H9 (cell line): ENCODE data around the gene GABRB1. TPM values are rescaled to one million over a fixed set of nuclear protein-coding genes. Genes with fewer than 3 reads are reported as not detected.

Experiments
- DNase-seq: peaks from one replicate; pipeline ENCODE4 v3.0.0-alpha.2; 2017
- H2AFZ ChIP-seq: one replicate; pipeline ENCODE4 v1.6.1; 2013; ENCODE audit warnings: mild to moderate bottlenecking, low read length, control low read depth, moderate library complexity
- H2AK5ac ChIP-seq: 2 replicates; pipeline ENCODE4 v1.6.1; 2013; ENCODE audit warnings: low read length, control low read depth, mixed read lengths; ENCODE audit not compliant: insufficient read length
- H2BK120ac ChIP-seq: one replicate; pipeline ENCODE4 v1.6.1; 2013; ENCODE audit warnings: low read depth, mild to moderate bottlenecking, low read length, control low read depth, inconsistent platforms; ENCODE audit not compliant: poor library complexity, severe bottlenecking
- H2BK12ac ChIP-seq: 2 replicates; pipeline ENCODE4 v1.6.1; 2013; ENCODE audit warnings: low read length, control low read depth, mixed read lengths, low read depth; ENCODE audit not compliant: insufficient read length
- H2BK15ac ChIP-seq: 2 replicates; pipeline ENCODE4 v1.6.1; 2013; ENCODE audit warnings: low read depth, low read length, control low read depth
- H2BK20ac ChIP-seq: one replicate; pipeline ENCODE4 v1.6.1; 2013; ENCODE audit warnings: low read depth, mild to moderate bottlenecking, low read length, control low read depth, inconsistent platforms; ENCODE audit not compliant: poor library complexity, severe bottlenecking
- H2BK5ac ChIP-seq: 2 replicates; pipeline ENCODE4 v1.6.1; 2013; ENCODE audit warnings: low read length, control low read depth, mixed read lengths; ENCODE audit not compliant: insufficient read length
- H3K14ac ChIP-seq: 2 replicates; pipeline ENCODE4 v1.6.1; 2013; ENCODE audit warnings: low read length, control low read depth; ENCODE audit not compliant: insufficient read depth
- H3K18ac ChIP-seq: 2 replicates; pipeline ENCODE4 v1.6.1; 2013; ENCODE audit warnings: low read depth, mild to moderate bottlenecking, mixed read lengths, low read length, control low read depth; ENCODE audit not compliant: insufficient read length
- H3K23ac ChIP-seq: 2 replicates; pipeline ENCODE4 v1.6.1; 2013; ENCODE audit warnings: low read length, control low read depth, mixed read lengths, low read depth; ENCODE audit not compliant: insufficient read length
- H3K23me2 ChIP-seq: 2 replicates; pipeline ENCODE4 v1.6.1; 2013; ENCODE audit warnings: low read depth, mild to moderate bottlenecking, mixed read lengths, low read length, control low read depth; ENCODE audit not compliant: insufficient read length, poor library complexity, severe bottlenecking
- H3K27ac ChIP-seq: 2 replicates; pipeline ENCODE4 v1.5.1; 2013; ENCODE audit warnings: low read length, control low read depth, mixed read lengths, low read depth; ENCODE audit not compliant: insufficient read length
- H3K27me3 ChIP-seq: 2 replicates; pipeline ENCODE4 v1.6.1; 2013; ENCODE audit warnings: low read length, control low read depth, inconsistent platforms; ENCODE audit not compliant: insufficient read depth
- H3K4ac ChIP-seq: 2 replicates; pipeline ENCODE4 v1.6.1; 2013; ENCODE audit warnings: low read depth, mild to moderate bottlenecking, control low read depth, inconsistent platforms, low read length, moderate library complexity
- H3K4me1 ChIP-seq: 2 replicates; pipeline ENCODE4 v1.6.1; 2013; ENCODE audit warnings: low read length, control low read depth, inconsistent platforms; ENCODE audit not compliant: insufficient read depth
- H3K4me2 ChIP-seq: 2 replicates; pipeline ENCODE4 v1.6.1; 2013; ENCODE audit warnings: low read length, control low read depth, mixed read lengths; ENCODE audit not compliant: insufficient read length, insufficient read depth
- H3K56ac ChIP-seq: 2 replicates; pipeline ENCODE4 v1.6.1; 2013; ENCODE audit warnings: low read depth, mild to moderate bottlenecking, mixed read lengths, low read length, control low read depth; ENCODE audit not compliant: insufficient read length
- H3K79me1 ChIP-seq: 2 replicates; pipeline ENCODE4 v1.6.1; 2013; ENCODE audit warnings: low read depth, mild to moderate bottlenecking, moderate library complexity, low read length, control low read depth, inconsistent platforms; ENCODE audit not compliant: insufficient read depth, poor library complexity, severe bottlenecking
- H3K79me2 ChIP-seq: 2 replicates; pipeline ENCODE4 v1.6.1; 2013; ENCODE audit warnings: low read length, control low read depth, inconsistent platforms; ENCODE audit not compliant: insufficient read depth
- H3K9ac ChIP-seq: 2 replicates; pipeline ENCODE4 v1.6.1; 2013; ENCODE audit warnings: low read length, control low read depth, mixed read lengths; ENCODE audit not compliant: insufficient read length; ENCODE audit errors: extremely low read depth
- H3K9me3 ChIP-seq: one replicate; pipeline ENCODE4 v1.6.1; 2013; ENCODE audit warnings: low read depth, low read length, inconsistent platforms; ENCODE audit not compliant: control insufficient read depth
- H3T11ph ChIP-seq: one replicate; pipeline ENCODE4 v1.6.1; 2013; ENCODE audit warnings: mild to moderate bottlenecking, low read length, control low read depth, inconsistent platforms
- H4K20me1 ChIP-seq: one replicate; pipeline ENCODE4 v1.6.1; 2013; ENCODE audit not compliant: control insufficient read depth, insufficient read length, insufficient read depth
- H4K5ac ChIP-seq: 2 replicates; pipeline ENCODE4 v1.6.1; 2013; ENCODE audit warnings: low read depth, mild to moderate bottlenecking, mixed read lengths, low read length, control low read depth; ENCODE audit not compliant: insufficient read length
- H4K8ac ChIP-seq: replicated peaks from 2 replicates; pipeline ENCODE4 v1.6.1; 2013; ENCODE audit warnings: low read length, control low read depth, mixed read lengths, low read depth; ENCODE audit not compliant: insufficient read length
- H4K91ac ChIP-seq: 2 replicates; pipeline ENCODE4 v1.6.1; 2013; ENCODE audit warnings: low read depth, mild to moderate bottlenecking, moderate library complexity, mixed read lengths, low read length, control low read depth; ENCODE audit not compliant: insufficient read length
- H3K27ac Mint-ChIP-seq, 3 experiments: 2 replicates in 2 of 3; 3 replicates in 1 of 3; pipeline ENCODE4 v1.8.0; 2020 to 2021; ENCODE audit warnings: mixed read lengths in 3 of 3, mild to moderate bottlenecking in 1 of 3, moderate library complexity in 1 of 3
- H3K27me3 Mint-ChIP-seq: 2 replicates; pipeline ENCODE4 v1.8.0; 2021; ENCODE audit warnings: low read depth, mild to moderate bottlenecking, moderate library complexity, mixed read lengths
- H3K36me3 Mint-ChIP-seq, 3 experiments: 2 replicates in 2 of 3; 3 replicates in 1 of 3; pipeline ENCODE4 v1.8.0; 2020 to 2021; ENCODE audit warnings: low read depth in 3 of 3, mixed read lengths in 3 of 3; ENCODE audit not compliant: insufficient read depth in 1 of 3
- H3K4me1 Mint-ChIP-seq, 2 experiments: 2 replicates each; pipeline ENCODE4 v1.8.0; 2020; ENCODE audit warnings: mixed read lengths in 2 of 2
- H3K4me3 Mint-ChIP-seq, 2 experiments: 2 replicates in 1 of 2; 3 replicates in 1 of 2; pipeline ENCODE4 v1.8.0; 2020 to 2021; ENCODE audit warnings: mild to moderate bottlenecking in 2 of 2, mixed read lengths in 2 of 2, moderate library complexity in 1 of 2
- H3K9me3 Mint-ChIP-seq, 2 experiments: 2 replicates in 1 of 2; 3 replicates in 1 of 2; pipeline ENCODE4 v1.8.0; 2020; ENCODE audit warnings: mild to moderate bottlenecking in 2 of 2, mixed read lengths in 2 of 2, moderate library complexity in 1 of 2
- WGBS: extraction: QIAGEN DNeasy Blood & Tissue Kit; methylation state at CpG from one replicate; pipeline ENCODE4 v1.1.7; 2013; ENCODE audit warnings: missing lambda C conversion rate, low lambda C conversion rate, mixed read lengths; ENCODE audit not compliant: insufficient read length; ENCODE audit errors: extremely low coverage; 5-methylcytosine and 5-hydroxymethylcytosine counted together
- total RNA-seq: library from RNA; stranded (reverse); gene quantifications from 2 replicates; pipeline ENCODE4 v1.2.1, GENCODE V29; 2021
- TF ChIP-seq, protein P1 (sequence below): fragments of 200-600 bp; sonication (generic); conservative IDR thresholded peaks from 3 replicates; pipeline ENCODE4 v1.8.0; 2021; ENCODE audit warnings: antibody characterized with exemption, mild to moderate bottlenecking

The GABRB1 gene
- total RNA-seq, 1 experiment from 2014 or later, result 0.39 TPM

DNA sequence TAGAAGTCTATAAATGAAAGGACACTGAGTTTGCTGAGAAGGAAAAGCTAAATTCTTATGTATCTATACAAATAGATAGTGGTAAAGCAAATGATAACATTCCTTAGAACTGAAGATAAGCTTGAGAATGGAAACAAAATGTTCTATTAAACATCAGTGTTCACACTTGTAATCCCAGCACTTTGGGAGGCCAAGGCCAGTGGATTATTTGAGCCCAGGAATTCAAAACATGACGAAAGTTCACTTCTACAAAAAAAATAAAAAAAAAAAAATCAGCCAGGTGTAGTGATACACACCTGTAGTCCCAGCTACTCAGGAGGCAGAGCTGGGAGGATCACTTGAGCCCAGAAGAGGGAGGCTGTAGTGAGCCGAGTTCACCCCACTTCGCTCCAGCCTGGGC, 232.4 kb downstream of the GABRB1 start:
- Histone ChIP-seq H3K27ac (no peak overlapping the region), H2BK12ac (no peak overlapping the region), H3K9me3 (no peaks in the 10 kb centered on the region), H2BK15ac (no peak overlapping the region), H3K4me2 (no peak overlapping the region), H4K8ac (no peak overlapping the region), H2BK120ac (no peak overlapping the region), H4K5ac (no peak overlapping the region), H2BK5ac (no peak overlapping the region), H3K4me1 (no peaks in the 10 kb centered on the region), H2AFZ (no peak overlapping the region), H3K4ac (no peak overlapping the region), H3K14ac (no peak overlapping the region), H4K91ac (no peak overlapping the region), H3K9ac (no peak overlapping the region), H3K23me2 (no peaks in the 10 kb centered on the region), H3K27me3 (no peaks in the 10 kb centered on the region), H2BK20ac (no peak overlapping the region), H3K56ac (no peak overlapping the region), H3K23ac (no peak overlapping the region), H4K20me1 (no peaks in the 10 kb centered on the region), H3K79me1 (no peaks in the 10 kb centered on the region), H3T11ph (no peak overlapping the region), H3K18ac (no peak overlapping the region), H3K79me2 (no peaks in the 10 kb centered on the region), H2AK5ac (no peak overlapping the region)
- Mint-ChIP-seq H3K9me3 (peaks cover 0 to 2% of the 10 kb centered on the region in 2 experiments; a peak in 3 of 5 replicates), H3K4me1 (no peaks in the 10 kb centered on the region), H3K27ac (no peak overlapping the region), H3K36me3 (no peaks in the 10 kb centered on the region), H3K27me3 (no peaks in the 10 kb centered on the region), H3K4me3 (no peak overlapping the region)
- WGBS, result no CpG with 5 or more reads among the region's 3 CpGs
- no peak for DNase-seq
- TF ChIP-seq, protein P1, sequence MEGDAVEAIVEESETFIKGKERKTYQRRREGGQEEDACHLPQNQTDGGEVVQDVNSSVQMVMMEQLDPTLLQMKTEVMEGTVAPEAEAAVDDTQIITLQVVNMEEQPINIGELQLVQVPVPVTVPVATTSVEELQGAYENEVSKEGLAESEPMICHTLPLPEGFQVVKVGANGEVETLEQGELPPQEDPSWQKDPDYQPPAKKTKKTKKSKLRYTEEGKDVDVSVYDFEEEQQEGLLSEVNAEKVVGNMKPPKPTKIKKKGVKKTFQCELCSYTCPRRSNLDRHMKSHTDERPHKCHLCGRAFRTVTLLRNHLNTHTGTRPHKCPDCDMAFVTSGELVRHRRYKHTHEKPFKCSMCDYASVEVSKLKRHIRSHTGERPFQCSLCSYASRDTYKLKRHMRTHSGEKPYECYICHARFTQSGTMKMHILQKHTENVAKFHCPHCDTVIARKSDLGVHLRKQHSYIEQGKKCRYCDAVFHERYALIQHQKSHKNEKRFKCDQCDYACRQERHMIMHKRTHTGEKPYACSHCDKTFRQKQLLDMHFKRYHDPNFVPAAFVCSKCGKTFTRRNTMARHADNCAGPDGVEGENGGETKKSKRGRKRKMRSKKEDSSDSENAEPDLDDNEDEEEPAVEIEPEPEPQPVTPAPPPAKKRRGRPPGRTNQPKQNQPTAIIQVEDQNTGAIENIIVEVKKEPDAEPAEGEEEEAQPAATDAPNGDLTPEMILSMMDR, result no peak
